Measurements from ENCODE around the gene FAU. TPM values are rescaled to one million over a fixed set of nuclear protein-coding genes. Genes with fewer than 3 reads are reported as not detected.
A peak's percentile ranks its signal among the peaks of the same experiment; 100 is the strongest.

The FAU gene
- total and polyA plus RNA-seq, 9 of the 15 experiments (the other 6 are each of a cell fraction or from before 2014, with no cell fraction given), result 433 to 1,827 (median 942) TPM

DNA sequence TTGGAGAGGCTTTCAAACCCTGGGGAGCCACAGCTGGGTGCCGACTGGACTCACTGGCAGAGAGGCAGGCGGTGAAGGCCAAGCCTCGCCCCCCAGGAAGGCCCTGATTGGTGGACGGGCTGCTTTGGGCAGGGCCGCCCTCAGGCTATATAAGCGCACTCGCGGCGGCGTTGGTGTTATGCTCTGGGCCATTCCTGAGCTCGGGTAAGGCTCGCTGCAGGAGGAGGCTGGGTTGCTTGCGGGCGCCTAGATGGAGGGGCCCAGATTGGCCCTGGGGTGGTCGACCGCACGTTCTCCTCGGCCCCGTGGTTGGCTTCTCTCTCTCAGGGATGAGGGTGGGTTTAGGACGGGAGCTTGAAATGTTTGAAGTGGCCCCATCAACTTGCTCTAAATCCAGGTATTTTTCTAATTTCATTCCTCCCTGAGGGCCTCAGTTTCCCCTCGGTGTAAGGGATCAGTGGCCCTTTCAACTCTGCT is 48.2 kb upstream of the FAU start, which contains the start of gene SPDYC (continued):
- TF ChIP-seq, protein P1, sequence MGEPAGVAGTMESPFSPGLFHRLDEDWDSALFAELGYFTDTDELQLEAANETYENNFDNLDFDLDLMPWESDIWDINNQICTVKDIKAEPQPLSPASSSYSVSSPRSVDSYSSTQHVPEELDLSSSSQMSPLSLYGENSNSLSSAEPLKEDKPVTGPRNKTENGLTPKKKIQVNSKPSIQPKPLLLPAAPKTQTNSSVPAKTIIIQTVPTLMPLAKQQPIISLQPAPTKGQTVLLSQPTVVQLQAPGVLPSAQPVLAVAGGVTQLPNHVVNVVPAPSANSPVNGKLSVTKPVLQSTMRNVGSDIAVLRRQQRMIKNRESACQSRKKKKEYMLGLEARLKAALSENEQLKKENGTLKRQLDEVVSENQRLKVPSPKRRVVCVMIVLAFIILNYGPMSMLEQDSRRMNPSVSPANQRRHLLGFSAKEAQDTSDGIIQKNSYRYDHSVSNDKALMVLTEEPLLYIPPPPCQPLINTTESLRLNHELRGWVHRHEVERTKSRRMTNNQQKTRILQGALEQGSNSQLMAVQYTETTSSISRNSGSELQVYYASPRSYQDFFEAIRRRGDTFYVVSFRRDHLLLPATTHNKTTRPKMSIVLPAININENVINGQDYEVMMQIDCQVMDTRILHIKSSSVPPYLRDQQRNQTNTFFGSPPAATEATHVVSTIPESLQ (CRISPR knock-in tag; IDR thresholded peaks at IDR 0.05), result 0 out of 2 replicates have a peak, but pooled peaks have one; percentile 80
- no peak for TF ChIP-seq EWSR1 (IDR thresholded peaks at IDR 0.05; ENCODE audit: borderline replicate concordance, low read depth, partially characterized antibody)
- TF ChIP-seq XRCC5 (IDR thresholded peaks at IDR 0.05; ENCODE audit: low read depth, low read length), result peak; percentile 19; the same call in 1 of the 2 replicates
- TF ChIP-seq, protein P2, sequence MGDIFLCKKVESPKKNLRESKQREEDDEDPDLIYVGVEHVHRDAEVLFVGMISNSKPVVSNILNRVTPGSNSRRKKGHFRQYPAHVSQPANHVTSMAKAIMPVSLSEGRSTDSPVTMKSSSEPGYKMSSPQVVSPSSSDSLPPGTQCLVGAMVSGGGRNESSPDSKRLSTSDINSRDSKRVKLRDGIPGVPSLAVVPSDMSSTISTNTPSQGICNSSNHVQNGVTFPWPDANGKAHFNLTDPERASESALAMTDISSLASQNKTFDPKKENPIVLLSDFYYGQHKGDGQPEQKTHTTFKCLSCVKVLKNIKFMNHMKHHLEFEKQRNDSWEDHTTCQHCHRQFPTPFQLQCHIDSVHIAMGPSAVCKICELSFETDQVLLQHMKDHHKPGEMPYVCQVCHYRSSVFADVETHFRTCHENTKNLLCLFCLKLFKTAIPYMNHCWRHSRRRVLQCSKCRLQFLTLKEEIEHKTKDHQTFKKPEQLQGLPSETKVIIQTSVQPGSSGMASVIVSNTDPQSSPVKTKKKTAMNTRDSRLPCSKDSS (IDR thresholded peaks at IDR 0.05; ENCODE audit: low read depth, partially characterized antibody), result no peak
- TF ChIP-seq, protein P3, sequence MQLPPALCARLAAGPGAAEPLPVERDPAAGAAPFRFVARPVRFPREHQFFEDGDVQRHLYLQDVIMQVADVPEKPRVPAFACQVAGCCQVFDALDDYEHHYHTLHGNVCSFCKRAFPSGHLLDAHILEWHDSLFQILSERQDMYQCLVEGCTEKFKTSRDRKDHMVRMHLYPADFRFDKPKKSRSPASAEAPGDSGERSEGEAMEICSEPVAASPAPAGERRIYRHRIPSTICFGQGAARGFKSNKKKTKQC (CRISPR knock-in tag; IDR thresholded peaks at IDR 0.05), result peak; percentile 76; the same call in 1 of the 2 replicates
- TF ChIP-seq, protein P4, sequence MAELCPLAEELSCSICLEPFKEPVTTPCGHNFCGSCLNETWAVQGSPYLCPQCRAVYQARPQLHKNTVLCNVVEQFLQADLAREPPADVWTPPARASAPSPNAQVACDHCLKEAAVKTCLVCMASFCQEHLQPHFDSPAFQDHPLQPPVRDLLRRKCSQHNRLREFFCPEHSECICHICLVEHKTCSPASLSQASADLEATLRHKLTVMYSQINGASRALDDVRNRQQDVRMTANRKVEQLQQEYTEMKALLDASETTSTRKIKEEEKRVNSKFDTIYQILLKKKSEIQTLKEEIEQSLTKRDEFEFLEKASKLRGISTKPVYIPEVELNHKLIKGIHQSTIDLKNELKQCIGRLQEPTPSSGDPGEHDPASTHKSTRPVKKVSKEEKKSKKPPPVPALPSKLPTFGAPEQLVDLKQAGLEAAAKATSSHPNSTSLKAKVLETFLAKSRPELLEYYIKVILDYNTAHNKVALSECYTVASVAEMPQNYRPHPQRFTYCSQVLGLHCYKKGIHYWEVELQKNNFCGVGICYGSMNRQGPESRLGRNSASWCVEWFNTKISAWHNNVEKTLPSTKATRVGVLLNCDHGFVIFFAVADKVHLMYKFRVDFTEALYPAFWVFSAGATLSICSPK (IDR thresholded peaks at IDR 0.05; ENCODE audit: borderline replicate concordance), result no peak
- TF ChIP-seq TEAD4 (IDR thresholded peaks at IDR 0.05; ENCODE audit: low read length), result peak; percentile 15; the same call in 1 of the 2 replicates
- TF ChIP-seq TEAD4 (CRISPR knock-in tag; IDR thresholded peaks at IDR 0.05; ENCODE audit: borderline replicate concordance), result no peak
- TF ChIP-seq ZNF766 (CRISPR knock-in tag; conservative IDR thresholded peaks at IDR 0.05), result peak; percentile 47; the same call in 1 of the 2 replicates
- peak; percentile 73; the same call in 1 of the 2 replicates for TF ChIP-seq CTBP1 (IDR thresholded peaks at IDR 0.05; ENCODE audit: borderline replicate concordance)
- no peak for TF ChIP-seq HDAC3 (IDR thresholded peaks at IDR 0.05; ENCODE audit: borderline replicate concordance, partially characterized antibody)
- peak; percentile 35; the same call in 1 of the 2 replicates for TF ChIP-seq HCFC1 (IDR thresholded peaks at IDR 0.05; ENCODE audit: low read depth, low read length)
- TF ChIP-seq CREB1 (IDR thresholded peaks at IDR 0.05), result no peak
- TF ChIP-seq CREB1 (CRISPR knock-in tag; IDR thresholded peaks at IDR 0.05), result peak; percentile 38; the same call in 1 of the 2 replicates
- peak in 1 of 2 experiments; percentile 82; a peak in 2 of 4 replicates for TF ChIP-seq SIN3A (IDR thresholded peaks at IDR 0.05; ENCODE audit: borderline replicate concordance in 2 of 2, control insufficient read depth in 1 of 2, low read depth in 2 of 2, low read length in 2 of 2)
- peak; percentile 20; the same call in 1 of the 2 replicates for TF ChIP-seq SOX6 (IDR thresholded peaks at IDR 0.05)
- no peak for TF ChIP-seq NUFIP1 (IDR thresholded peaks at IDR 0.05; ENCODE audit: partially characterized antibody)
- peak; percentile 60 for TF ChIP-seq NFYB (IDR thresholded peaks at IDR 0.05; ENCODE audit: extremely low read depth, insufficient read length)
- no peak for TF ChIP-seq ZNF778 (CRISPR knock-in tag; IDR thresholded peaks at IDR 0.05)
- TF ChIP-seq, protein P5, sequence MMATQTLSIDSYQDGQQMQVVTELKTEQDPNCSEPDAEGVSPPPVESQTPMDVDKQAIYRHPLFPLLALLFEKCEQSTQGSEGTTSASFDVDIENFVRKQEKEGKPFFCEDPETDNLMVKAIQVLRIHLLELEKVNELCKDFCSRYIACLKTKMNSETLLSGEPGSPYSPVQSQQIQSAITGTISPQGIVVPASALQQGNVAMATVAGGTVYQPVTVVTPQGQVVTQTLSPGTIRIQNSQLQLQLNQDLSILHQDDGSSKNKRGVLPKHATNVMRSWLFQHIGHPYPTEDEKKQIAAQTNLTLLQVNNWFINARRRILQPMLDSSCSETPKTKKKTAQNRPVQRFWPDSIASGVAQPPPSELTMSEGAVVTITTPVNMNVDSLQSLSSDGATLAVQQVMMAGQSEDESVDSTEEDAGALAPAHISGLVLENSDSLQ (IDR thresholded peaks at IDR 0.05), result 0 out of 2 replicates have a peak, but pooled peaks have one; percentile 27
